ENCODE results near the gene FAM76A. TPM values are rescaled to one million over a fixed set of nuclear protein-coding genes. Genes with fewer than 3 reads are reported as not detected.

The FAM76A gene
- total RNA-seq, 6 experiments from 2014 or later: 3.5 to 7.4 (median 4.9) TPM

DNA sequence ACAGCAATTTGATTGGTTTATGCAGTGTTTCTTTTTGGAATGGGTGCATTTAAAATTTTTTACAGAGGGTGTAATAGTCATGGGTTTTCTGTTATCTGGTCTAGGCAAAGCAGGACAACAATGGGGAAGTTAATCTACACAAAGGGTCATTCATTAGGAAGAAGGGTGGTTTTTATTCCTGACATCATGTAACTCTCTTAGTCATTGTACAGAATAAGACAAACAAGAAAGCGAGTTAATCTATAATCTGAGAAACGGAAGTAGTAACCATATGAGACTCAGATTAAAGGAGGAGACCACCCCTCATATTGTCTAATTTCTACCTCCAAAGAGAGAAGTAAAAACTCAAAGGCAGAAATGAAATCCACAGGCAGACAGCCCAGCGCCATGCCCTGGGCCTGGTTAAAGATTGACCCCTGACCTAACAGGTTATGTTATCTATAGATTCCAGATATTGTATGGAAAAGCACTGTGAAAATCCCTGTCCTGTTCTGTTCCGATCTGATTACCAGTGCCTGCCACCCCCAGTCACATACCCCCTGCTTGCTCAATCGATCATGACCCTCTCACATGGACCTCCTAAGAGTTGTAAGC, 43.3 kb upstream of the FAM76A start:
- Histone ChIP-seq H3K27me3 (no peaks in the 10 kb centered on the region), H3K9me3 (no peaks in the 10 kb centered on the region), H3K4me3 (no peak overlapping the region), H3K27ac (no peak overlapping the region), H3K4me1 (no peaks in the 10 kb centered on the region), H3K36me3 (no peaks in the 10 kb centered on the region)
- intact Hi-C loops (cut with DNase I): no loop called here
- ATAC-seq (no peak), DNase-seq (no peak)
- WGBS (ENCODE audit: insufficient coverage, low coverage, low lambda C conversion rate, missing lambda C conversion rate): 81% methylated on average over 3 of the region's 5 CpGs
- no peak for TF ChIP-seq POLR2A (IDR thresholded peaks at IDR 0.05)
- TF ChIP-seq, protein P1, sequence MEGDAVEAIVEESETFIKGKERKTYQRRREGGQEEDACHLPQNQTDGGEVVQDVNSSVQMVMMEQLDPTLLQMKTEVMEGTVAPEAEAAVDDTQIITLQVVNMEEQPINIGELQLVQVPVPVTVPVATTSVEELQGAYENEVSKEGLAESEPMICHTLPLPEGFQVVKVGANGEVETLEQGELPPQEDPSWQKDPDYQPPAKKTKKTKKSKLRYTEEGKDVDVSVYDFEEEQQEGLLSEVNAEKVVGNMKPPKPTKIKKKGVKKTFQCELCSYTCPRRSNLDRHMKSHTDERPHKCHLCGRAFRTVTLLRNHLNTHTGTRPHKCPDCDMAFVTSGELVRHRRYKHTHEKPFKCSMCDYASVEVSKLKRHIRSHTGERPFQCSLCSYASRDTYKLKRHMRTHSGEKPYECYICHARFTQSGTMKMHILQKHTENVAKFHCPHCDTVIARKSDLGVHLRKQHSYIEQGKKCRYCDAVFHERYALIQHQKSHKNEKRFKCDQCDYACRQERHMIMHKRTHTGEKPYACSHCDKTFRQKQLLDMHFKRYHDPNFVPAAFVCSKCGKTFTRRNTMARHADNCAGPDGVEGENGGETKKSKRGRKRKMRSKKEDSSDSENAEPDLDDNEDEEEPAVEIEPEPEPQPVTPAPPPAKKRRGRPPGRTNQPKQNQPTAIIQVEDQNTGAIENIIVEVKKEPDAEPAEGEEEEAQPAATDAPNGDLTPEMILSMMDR (IDR thresholded peaks at IDR 0.05): no peak

DNA sequence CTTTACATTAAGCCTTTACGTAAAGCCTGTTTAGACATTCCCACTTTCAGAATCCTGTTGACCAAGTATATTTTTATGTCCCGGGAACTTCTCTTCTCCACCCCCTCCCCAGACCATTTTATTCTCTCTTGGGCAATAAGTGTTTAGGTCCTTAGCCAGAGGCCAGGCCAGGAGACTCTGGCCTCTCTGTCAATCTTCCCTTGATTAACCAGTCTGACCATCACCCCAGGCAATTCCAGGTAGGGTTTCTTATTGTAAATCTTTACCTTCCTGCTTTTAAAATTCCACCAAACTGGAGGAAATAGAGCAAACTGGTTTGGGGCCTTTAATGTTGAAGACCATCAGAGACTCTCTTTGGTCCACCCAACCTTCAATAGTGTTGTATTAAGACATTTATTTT, 41.6 kb upstream of the FAM76A start:
- no peak for DNase-seq
- intact Hi-C loops (cut with DNase I): no loop called here
- no peak overlapping the region for H3K4me3 ChIP-seq
- no peak for ATAC-seq
- no peaks in the 10 kb centered on the region for H3K4me1 ChIP-seq
- TF ChIP-seq, protein P1 (IDR thresholded peaks at IDR 0.05): no peak
- no peak for TF ChIP-seq POLR2A (IDR thresholded peaks at IDR 0.05)
- H3K9me3 ChIP-seq: no peaks in the 10 kb centered on the region
- no peaks in the 10 kb centered on the region for H3K27me3 ChIP-seq
- WGBS (ENCODE audit: insufficient coverage, low coverage, low lambda C conversion rate, missing lambda C conversion rate): 97% methylated on average over 2 of the region's 2 CpGs
- no peaks in the 10 kb centered on the region for H3K36me3 ChIP-seq
- no peak overlapping the region for H3K27ac ChIP-seq

- DNase-seq: no peak
- no peaks in the 10 kb centered on the region for H3K9me3 ChIP-seq
- WGBS (ENCODE audit: insufficient coverage, low coverage, low lambda C conversion rate, missing lambda C conversion rate): 33% methylated on average over 1 of the region's 21 CpGs
- intact Hi-C loops (cut with DNase I): no loop called here
- H3K4me3 ChIP-seq: no peak overlapping the region
- no peaks in the 10 kb centered on the region for H3K27me3 ChIP-seq
- no peaks in the 10 kb centered on the region for H3K36me3 ChIP-seq
- no peak overlapping the region for H3K27ac ChIP-seq
- TF ChIP-seq POLR2A (IDR thresholded peaks at IDR 0.05): no peak
- TF ChIP-seq, protein P1 (IDR thresholded peaks at IDR 0.05): no peak
- H3K4me1 ChIP-seq: no peaks in the 10 kb centered on the region
- ATAC-seq: peak in 1 of 4 donors; percentile 29
Observed at GRCh38 chr1:27686223-27686990, 39.4 kb upstream of the FAM76A start.

DNA sequence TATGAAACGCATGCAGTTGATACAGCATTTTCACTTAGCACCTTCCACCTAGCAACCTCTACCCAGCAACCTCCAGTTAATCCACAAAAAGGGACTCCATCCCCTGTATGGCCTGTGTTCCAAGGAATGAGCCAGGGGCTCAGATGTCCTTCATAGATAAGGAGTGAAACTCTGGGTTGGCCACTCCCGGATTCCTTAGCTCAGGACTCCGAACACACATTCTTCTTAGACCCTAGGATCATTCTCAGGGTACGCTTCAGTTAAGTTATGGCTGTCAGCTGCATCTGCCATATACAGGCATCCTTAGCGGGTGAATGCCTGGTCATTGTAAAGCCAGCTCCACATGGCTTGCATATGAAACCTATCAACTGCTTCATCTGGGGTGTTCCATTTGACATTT, 37.9 kb upstream of the FAM76A start:
- H3K36me3 ChIP-seq: no peaks in the 10 kb centered on the region
- intact Hi-C loops (cut with DNase I): no loop called here
- no peaks in the 10 kb centered on the region for H3K9me3 ChIP-seq
- no peaks in the 10 kb centered on the region for H3K27me3 ChIP-seq
- no peak for DNase-seq
- no peak for ATAC-seq
- TF ChIP-seq, protein P1 (IDR thresholded peaks at IDR 0.05): no peak
- no peak for TF ChIP-seq POLR2A (IDR thresholded peaks at IDR 0.05)
- H3K27ac ChIP-seq: no peak overlapping the region
- WGBS (ENCODE audit: insufficient coverage, low coverage, low lambda C conversion rate, missing lambda C conversion rate): 84% methylated on average over 3 of the region's 5 CpGs
- no peaks in the 10 kb centered on the region for H3K4me1 ChIP-seq
- no peak overlapping the region for H3K4me3 ChIP-seq

Data from right lobe of liver (tissue), 6 donors.